CD8-positive, alpha-beta memory T cell (primary cell): ENCODE data around the gene ZNF837. TPM values are rescaled to one million over a fixed set of nuclear protein-coding genes. Genes with fewer than 3 reads are reported as not detected.

ENCODE experiments used
- CTCF ChIA-PET: fragments of 350-600 bp; sonication (Branson Sonifier 250); formaldehyde crosslinking; loops from one replicate; lab custom pipeline; 2021; ENCODE audit warnings: antibody characterized with exemption; lab: Charles Lee
- POLR2A ChIA-PET: fragments of 350-600 bp; sonication (Branson Sonifier 250); formaldehyde crosslinking; loops from one replicate; lab custom pipeline; 2021; ENCODE audit warnings: antibody characterized with exemption; lab: Charles Lee
- DNase-seq, 5 donors: peaks; one replicate each; pipeline versions ENCODE4 v3.0.0 to v3.0.0-alpha.2; 2020 to 2022; ENCODE audit warnings: mixed read lengths in 1 of 5
- H3K27ac ChIP-seq: one replicate; pipeline ENCODE4 v1.7.0; 2013; ENCODE audit warnings: low read depth, mild to moderate bottlenecking, low read length, moderate library complexity
- H3K27me3 ChIP-seq: 2 replicates; pipeline ENCODE4 v1.7.0; 2013; ENCODE audit warnings: low read length, mild to moderate bottlenecking; ENCODE audit not compliant: insufficient read depth, poor library complexity, severe bottlenecking
- H3K36me3 ChIP-seq: 2 replicates; pipeline ENCODE4 v1.7.0; 2013; ENCODE audit warnings: mild to moderate bottlenecking, low read length, moderate library complexity; ENCODE audit not compliant: insufficient read depth
- H3K4me1 ChIP-seq: 2 replicates; pipeline ENCODE4 v1.7.0; 2013; ENCODE audit warnings: mild to moderate bottlenecking, low read length, moderate library complexity; ENCODE audit not compliant: insufficient read depth
- H3K4me3 ChIP-seq: 2 replicates; pipeline ENCODE4 v1.7.0; 2013; ENCODE audit warnings: mild to moderate bottlenecking, low read length
- H3K9me3 ChIP-seq: 2 replicates; pipeline ENCODE4 v1.7.0; 2013; ENCODE audit warnings: mild to moderate bottlenecking, low read length
- H3K27ac Mint-ChIP-seq, 8 donors: one replicate each; pipeline ENCODE4 v1.8.0; 2020 to 2021; ENCODE audit warnings: mixed read lengths in 8 of 8, mild to moderate bottlenecking in 6 of 8, inconsistent platforms in 3 of 8, moderate library complexity in 3 of 8
- H3K27me3 Mint-ChIP-seq, 2 donors: one replicate each; pipeline ENCODE4 v1.8.0; 2020 to 2021; ENCODE audit warnings: mixed read lengths in 2 of 2, mild to moderate bottlenecking in 1 of 2, moderate library complexity in 1 of 2
- H3K36me3 Mint-ChIP-seq, 3 donors: one replicate each; pipeline ENCODE4 v1.8.0; 2020 to 2021; ENCODE audit warnings: mixed read lengths in 3 of 3, inconsistent platforms in 1 of 3, mild to moderate bottlenecking in 1 of 3
- H3K4me1 Mint-ChIP-seq, 3 donors: one replicate each; pipeline ENCODE4 v1.8.0; 2020 to 2021; ENCODE audit warnings: mixed read lengths in 3 of 3, inconsistent platforms in 1 of 3, mild to moderate bottlenecking in 1 of 3
- H3K4me3 Mint-ChIP-seq, 7 donors: one replicate each; pipeline ENCODE4 v1.8.0; 2020 to 2021; ENCODE audit warnings: mixed read lengths in 7 of 7, mild to moderate bottlenecking in 6 of 7, moderate library complexity in 4 of 7, inconsistent platforms in 2 of 7
- H3K9me3 Mint-ChIP-seq, 5 donors: one replicate each; pipeline ENCODE4 v1.8.0; 2020 to 2022; ENCODE audit warnings: mixed read lengths in 5 of 5, mild to moderate bottlenecking in 3 of 5, moderate library complexity in 2 of 5, inconsistent platforms in 1 of 5
- polyA plus RNA-seq: library from polyadenylated mRNA; unstranded; fragments of 300-500 nt; fragmentation: Illumina TruSeq; gene quantifications from one replicate; pipeline ENCODE4 v1.2.3, GENCODE V29; 2021
- total RNA-seq, 2 experiments: library from RNA; stranded (reverse); gene quantifications; one replicate each; pipeline ENCODE4 v1.2.3, GENCODE V29; 2021

ZNF837 gene
- total and polyA plus RNA-seq, 3 experiments from 2014 or later, result 1.8 to 4.6 (median 2.3) TPM

GRCh38 chr19:58353717-58354477 is 26.9 kb downstream of the ZNF837 start:
- H3K27ac Mint-ChIP-seq, result no peak overlapping the region
- H3K4me1 ChIP-seq, result peaks cover 10% of the 10 kb centered on the region
- no peaks in the 10 kb centered on the region for H3K27me3 ChIP-seq
- H3K4me3 Mint-ChIP-seq, result peak overlapping the region in 2 of 7 donors; percentile 2 to 73
- peak in 1 of 5 donors; percentile 46 for DNase-seq
- H3K36me3 Mint-ChIP-seq, result peaks cover 0 to 13% (median 5%) of the 10 kb centered on the region in 3 donors
- CTCF ChIA-PET, result no interaction called here
- H3K9me3 Mint-ChIP-seq, result peaks cover 0 to 2% (median 0%) of the 10 kb centered on the region in 5 donors
- POLR2A ChIA-PET, result no interaction called here
- H3K4me3 ChIP-seq, result no peak overlapping the region
- H3K4me1 Mint-ChIP-seq, result peaks cover 5 to 46% (median 17%) of the 10 kb centered on the region in 3 donors
- no peak overlapping the region for H3K27ac ChIP-seq
- H3K27me3 Mint-ChIP-seq, result peaks cover 0 to 2% of the 10 kb centered on the region in 2 donors
- no peaks in the 10 kb centered on the region for H3K36me3 ChIP-seq
- H3K9me3 ChIP-seq, result no peaks in the 10 kb centered on the region

DNA sequence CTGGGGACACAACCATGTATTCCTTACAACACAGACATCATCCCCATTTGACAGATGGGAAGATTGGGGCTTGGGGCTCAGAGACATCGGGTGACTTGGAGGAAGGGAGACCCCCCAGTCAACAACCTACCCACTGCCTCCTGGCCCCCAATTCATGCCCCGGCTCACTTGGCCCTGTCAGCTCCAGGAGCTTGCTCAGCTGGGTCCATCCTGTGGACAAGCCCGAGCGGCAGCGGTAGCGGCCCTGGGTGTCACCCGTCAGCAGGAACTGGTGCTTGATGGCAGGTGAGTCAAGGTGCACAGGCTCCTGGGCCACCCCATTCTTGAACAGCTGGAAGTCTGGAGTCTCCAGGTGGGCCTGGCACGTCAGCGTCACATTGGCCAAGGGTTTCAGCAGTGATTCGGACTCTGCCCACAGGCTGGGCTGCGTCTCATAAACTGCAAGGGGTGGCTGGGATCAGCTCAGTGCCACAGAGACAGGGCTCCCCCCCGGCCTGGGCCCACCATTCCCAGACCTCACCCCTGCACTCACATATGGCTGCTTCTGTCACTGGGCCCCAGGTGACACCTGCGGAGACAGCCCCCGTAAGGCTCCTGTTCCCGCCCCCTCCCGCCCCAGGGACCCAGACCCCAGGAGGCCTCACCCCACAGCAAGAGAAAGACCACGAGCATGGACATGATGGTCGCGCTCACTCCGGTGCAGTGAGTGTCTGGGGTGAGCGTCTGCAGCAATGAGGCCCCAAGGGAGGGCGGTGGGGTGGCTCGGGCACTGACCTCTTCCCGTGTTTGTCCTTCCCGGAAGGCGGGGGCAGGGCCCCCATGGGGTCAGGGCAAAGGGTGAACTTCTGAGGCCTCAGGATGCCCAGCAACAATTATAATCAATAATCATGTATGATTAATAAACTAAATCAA is 27.8 kb downstream of the ZNF837 start, which contains the start of gene A1BG:
Gene A1BG (minus strand): TSS at position 733 of the 912 bp plus-strand sequence. CDS start 55 bp downstream, at position 678.
- H3K4me3 ChIP-seq, result no peak within 1 kb of the TSS
- ChIA-PET POLR2A (no interaction called here), CTCF (no interaction called here)
- no peak within 1 kb of the TSS for H3K27ac ChIP-seq
- H3K4me1 Mint-ChIP-seq, result peaks cover 14 to 51% (median 25%) of the 10 kb centered on the region in 3 donors
- H3K4me1 ChIP-seq, result peaks cover 18% of the 10 kb centered on the region
- peaks cover 0 to 2% (median 0%) of the 10 kb centered on the region in 5 donors for H3K9me3 Mint-ChIP-seq
- H3K36me3 ChIP-seq, result no peaks in the 10 kb centered on the region
- peaks cover 0 to 13% (median 5%) of the 10 kb centered on the region in 3 donors for H3K36me3 Mint-ChIP-seq
- peak in 1 of 5 donors; percentile 44 for DNase-seq
- H3K9me3 ChIP-seq, result no peaks in the 10 kb centered on the region
- peak within 1 kb of the TSS in 3 of 7 donors; percentile 2 to 73 (median 9) for H3K4me3 Mint-ChIP-seq
- peaks cover 0 to 2% of the 10 kb centered on the region in 2 donors for H3K27me3 Mint-ChIP-seq
- H3K27me3 ChIP-seq, result no peaks in the 10 kb centered on the region
- peak within 1 kb of the TSS in 2 of 8 donors; percentile 4 to 12 for H3K27ac Mint-ChIP-seq

DNA sequence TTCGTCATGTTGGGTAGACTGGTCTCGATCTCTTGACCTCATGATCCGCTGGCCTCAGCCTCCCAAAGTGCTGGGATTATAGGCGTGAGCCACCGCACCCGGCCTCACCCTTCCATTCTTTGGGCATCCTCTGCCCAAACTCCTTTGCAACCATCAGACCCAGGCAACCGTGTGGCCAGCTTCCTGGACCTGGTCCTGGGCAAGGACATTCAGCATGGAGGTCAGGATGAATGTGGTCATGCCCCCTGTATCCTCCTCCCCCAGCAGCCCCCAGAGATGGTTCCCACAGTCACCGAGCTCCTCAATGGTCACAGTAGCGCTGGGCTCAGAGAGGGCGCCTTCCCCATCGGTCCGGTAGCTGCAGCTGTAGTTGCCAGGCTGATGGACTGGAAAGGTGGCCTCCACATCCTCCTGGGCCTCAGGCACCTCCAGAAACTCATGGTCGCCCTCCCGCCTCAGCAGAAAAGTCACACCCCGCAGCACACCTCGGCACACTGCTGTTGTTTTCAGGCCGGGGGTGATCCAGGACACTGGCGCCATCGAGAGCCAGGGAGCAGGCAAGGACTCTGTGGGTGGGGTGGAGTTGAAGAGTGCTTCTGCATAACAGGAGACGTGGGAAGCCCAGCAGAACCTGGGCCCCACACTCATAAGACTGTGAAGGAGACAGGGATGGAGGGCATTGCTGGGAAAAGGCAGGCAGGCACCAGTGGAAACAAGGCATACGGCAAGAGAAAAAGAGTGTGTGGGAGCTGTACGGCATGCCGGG is 28.7 kb downstream of the ZNF837 start:
- Mint-ChIP-seq H3K4me3 (peak overlapping the region in 1 of 7 donors; percentile 9), H3K27ac (peak overlapping the region in 2 of 8 donors; percentile 4 to 12), H3K4me1 (peaks cover 19 to 48% (median 26%) of the 10 kb centered on the region in 3 donors), H3K36me3 (peaks cover 0 to 15% (median 5%) of the 10 kb centered on the region in 3 donors), H3K27me3 (peaks cover 0 to 2% of the 10 kb centered on the region in 2 donors), H3K9me3 (peaks cover 0 to 2% (median 0%) of the 10 kb centered on the region in 5 donors)
- Histone ChIP-seq H3K4me1 (peaks cover 17% of the 10 kb centered on the region), H3K27ac (no peak overlapping the region), H3K4me3 (no peak overlapping the region), H3K27me3 (no peaks in the 10 kb centered on the region), H3K9me3 (no peaks in the 10 kb centered on the region), H3K36me3 (no peaks in the 10 kb centered on the region)
- DNase-seq, result no peak
- POLR2A ChIA-PET, result no interaction called here
- CTCF ChIA-PET, result no interaction called here

GRCh38 chr19:58351558-58351878 is 29.3 kb downstream of the ZNF837 start:
- no peak overlapping the region for H3K27ac Mint-ChIP-seq
- peaks cover 22 to 46% (median 29%) of the 10 kb centered on the region in 3 donors for H3K4me1 Mint-ChIP-seq
- H3K4me3 ChIP-seq, result no peak overlapping the region
- no peaks in the 10 kb centered on the region for H3K9me3 ChIP-seq
- CTCF ChIA-PET, result no interaction called here
- peak overlapping the region in 1 of 7 donors; percentile 48 for H3K4me3 Mint-ChIP-seq
- POLR2A ChIA-PET, result interaction anchor here (0.6 kb wide), 1 partner anchor 627 kb away, joined by 3 read pairs; no protein-coding TSS in a partner anchor
- no peak overlapping the region for H3K27ac ChIP-seq
- peaks cover 19% of the 10 kb centered on the region for H3K4me1 ChIP-seq
- peaks cover 0 to 15% (median 5%) of the 10 kb centered on the region in 3 donors for H3K36me3 Mint-ChIP-seq
- no peaks in the 10 kb centered on the region for H3K36me3 ChIP-seq
- no peak for DNase-seq
- H3K9me3 Mint-ChIP-seq, result peaks cover 0 to 2% (median 0%) of the 10 kb centered on the region in 5 donors
- H3K27me3 Mint-ChIP-seq, result peaks cover 0 to 2% of the 10 kb centered on the region in 2 donors
- H3K27me3 ChIP-seq, result no peaks in the 10 kb centered on the region

DNA sequence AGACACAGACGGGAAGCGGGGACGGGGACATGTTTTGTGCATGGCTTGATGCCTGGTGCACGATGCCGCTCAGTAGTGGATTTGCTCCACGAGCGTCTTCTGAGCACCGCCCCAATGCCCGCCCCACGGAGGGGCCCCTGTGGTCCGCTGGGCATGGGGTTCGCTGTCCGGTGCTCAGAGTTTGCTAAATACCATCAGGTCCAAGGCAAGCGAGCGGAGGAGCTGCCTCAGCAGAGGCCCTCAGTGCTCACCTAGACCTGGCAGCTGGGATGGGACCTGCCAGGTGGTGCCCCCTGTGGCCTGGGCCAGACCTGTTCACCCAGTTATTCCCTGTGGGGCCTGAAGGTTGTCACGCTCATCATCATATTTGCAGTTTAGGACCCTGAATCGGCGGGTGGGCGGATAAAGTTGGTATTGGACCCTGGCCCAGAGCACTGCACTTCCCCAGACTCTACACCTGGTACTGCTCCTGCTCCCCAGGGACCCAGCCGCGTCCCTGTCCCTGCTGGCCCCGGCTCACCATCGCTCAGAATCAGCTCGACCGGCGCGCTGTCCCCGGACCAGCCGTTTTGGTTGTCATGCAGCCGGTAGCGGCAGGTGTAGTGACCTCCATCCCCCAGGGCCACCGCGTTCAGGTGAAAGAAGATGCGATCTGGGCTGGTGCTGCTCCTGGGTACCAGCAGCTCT is 29.8 kb downstream of the ZNF837 start:
- Histone ChIP-seq H3K9me3 (no peaks in the 10 kb centered on the region), H3K27ac (no peak overlapping the region), H3K27me3 (no peaks in the 10 kb centered on the region), H3K4me1 (peaks cover 19% of the 10 kb centered on the region), H3K36me3 (no peaks in the 10 kb centered on the region), H3K4me3 (no peak overlapping the region)
- H3K4me3 Mint-ChIP-seq, result peak overlapping the region in 2 of 7 donors; percentile 27 to 48
- H3K36me3 Mint-ChIP-seq, result peaks cover 0 to 15% (median 5%) of the 10 kb centered on the region in 3 donors
- peaks cover 0 to 2% of the 10 kb centered on the region in 2 donors for H3K27me3 Mint-ChIP-seq
- H3K27ac Mint-ChIP-seq, result no peak overlapping the region
- DNase-seq, result no peak
- ChIA-PET CTCF (no interaction called here), POLR2A (interaction anchor here (0.6 kb wide), 1 partner anchor 627 kb away, joined by 3 read pairs; no protein-coding TSS in a partner anchor)
- peaks cover 24 to 45% (median 26%) of the 10 kb centered on the region in 3 donors for H3K4me1 Mint-ChIP-seq
- peaks cover 0 to 2% (median 0%) of the 10 kb centered on the region in 5 donors for H3K9me3 Mint-ChIP-seq

DNA sequence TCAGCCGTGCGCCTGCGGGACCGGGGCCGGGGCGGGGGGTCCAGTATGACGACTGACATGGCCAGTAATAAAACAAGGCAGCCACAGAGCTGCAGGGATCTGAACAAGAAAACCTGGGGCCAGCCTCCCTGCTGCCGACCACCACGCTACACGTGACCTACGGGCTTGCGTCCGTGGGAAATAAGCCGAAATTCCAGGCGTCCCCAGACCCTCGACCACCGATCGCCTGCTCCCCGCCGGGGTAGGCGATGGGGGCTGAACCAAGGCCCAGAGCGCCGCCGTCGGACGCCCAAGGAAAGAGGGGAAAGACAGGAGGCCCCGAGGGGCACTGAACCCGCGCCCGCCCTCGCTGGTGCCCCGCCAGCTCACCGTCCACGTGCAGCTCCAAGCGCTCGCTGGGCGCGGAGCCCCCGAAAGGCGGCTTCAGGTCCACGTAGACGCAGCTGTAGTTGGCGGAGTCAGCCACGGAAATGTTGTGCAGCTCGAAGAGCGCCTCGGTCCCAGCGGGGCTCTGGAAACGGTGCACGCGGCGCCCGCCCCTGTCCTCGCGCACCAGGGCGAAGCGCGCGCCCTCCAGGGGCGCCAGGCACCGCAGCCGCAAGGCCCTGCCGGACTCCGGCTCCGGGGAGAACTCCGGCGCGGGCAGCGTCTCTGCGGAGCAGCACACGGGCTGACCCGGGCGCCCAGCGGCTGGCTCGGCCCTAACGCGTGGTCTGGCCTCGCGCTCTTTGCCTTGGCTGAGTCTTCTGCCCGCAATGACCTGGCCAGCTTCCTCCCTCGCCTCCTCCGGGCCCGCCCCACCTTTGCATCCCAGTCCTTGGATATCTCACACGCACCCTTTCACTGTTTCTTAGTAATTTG is 30.6 kb downstream of the ZNF837 start:
- no peak overlapping the region for H3K4me3 ChIP-seq
- Mint-ChIP-seq H3K27me3 (peaks cover 0 to 2% of the 10 kb centered on the region in 2 donors), H3K4me3 (peak overlapping the region in 3 of 7 donors; percentile 27 to 54 (median 32)), H3K27ac (no peak overlapping the region), H3K9me3 (peaks cover 0 to 2% (median 0%) of the 10 kb centered on the region in 5 donors), H3K4me1 (peaks cover 28 to 44% (median 32%) of the 10 kb centered on the region in 3 donors), H3K36me3 (peaks cover 0 to 15% (median 5%) of the 10 kb centered on the region in 3 donors)
- DNase-seq, result no peak
- H3K9me3 ChIP-seq, result no peaks in the 10 kb centered on the region
- peaks cover 19% of the 10 kb centered on the region for H3K4me1 ChIP-seq
- no peaks in the 10 kb centered on the region for H3K27me3 ChIP-seq
- H3K27ac ChIP-seq, result no peak overlapping the region
- ChIA-PET CTCF (no interaction called here), POLR2A (no interaction called here)
- H3K36me3 ChIP-seq, result no peaks in the 10 kb centered on the region
